Measurements from ENCODE around the gene SMC1A.

DNA sequence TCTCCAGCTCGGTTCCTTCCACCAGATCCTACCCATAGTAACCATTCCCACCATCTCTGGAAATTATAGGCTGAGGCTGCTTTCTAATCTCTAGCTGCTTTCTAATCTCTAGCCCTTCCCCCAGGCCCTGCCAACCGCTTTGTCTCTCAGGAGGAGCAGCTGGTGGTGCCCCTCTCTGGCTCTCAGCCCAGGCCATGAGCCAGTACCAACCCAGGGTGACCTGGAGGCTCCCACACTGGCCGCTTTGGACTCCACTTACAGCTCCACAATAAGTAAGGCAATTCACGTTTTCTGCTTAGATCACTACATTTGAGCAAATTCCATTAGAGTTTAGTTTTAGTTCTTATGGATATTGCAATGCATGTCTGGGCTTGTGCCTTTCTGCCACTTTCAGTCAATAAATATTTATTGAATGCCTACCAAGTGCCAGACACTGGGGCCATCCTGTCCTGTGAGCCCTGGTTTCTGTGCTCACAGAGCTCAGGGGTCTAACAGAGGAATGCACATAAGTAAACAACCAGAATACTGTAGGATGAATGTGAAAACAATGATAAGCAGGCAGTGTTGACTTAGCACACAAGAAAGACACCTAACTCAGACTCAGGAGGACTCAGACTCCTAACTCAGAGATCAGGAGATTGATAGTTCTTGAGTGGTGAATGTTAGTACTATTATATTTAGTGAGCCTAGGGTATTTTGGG is 38.9 kb downstream of the SMC1A start:
- TF ChIP-seq POLR2A (IDR thresholded peaks at IDR 0.05; ENCODE audit: low read length) = no peak
- TF ChIP-seq GATA1 (IDR thresholded peaks at IDR 0.05; ENCODE audit: low read depth, low read length) = no peak
